H1 (cell line): ENCODE results near the gene ABHD13. TPM values are rescaled to one million over a fixed set of nuclear protein-coding genes. Genes with fewer than 3 reads are reported as not detected.

ENCODE experiments used
- CTCF ChIA-PET: fragments of 300-600 bp; sonication (Branson Sonifier 250); formaldehyde crosslinking; loops from one replicate; lab custom pipeline; 2021; ENCODE audit not compliant: partially characterized antibody; lab: Charles Lee
- POLR2A ChIA-PET: fragments of 300-600 bp; sonication (Branson Sonifier 250); formaldehyde crosslinking; loops from one replicate; lab custom pipeline; 2021; ENCODE audit warnings: inconsistent platforms; ENCODE audit not compliant: partially characterized antibody; lab: Charles Lee
- DNase-seq, 2 experiments: peaks; one replicate each; pipeline versions ENCODE4 v3.0.0 to v3.0.0-alpha.2; 2010 to 2022; ENCODE audit warnings: low spot score in 2 of 2, low read depth in 1 of 2, mixed read lengths in 1 of 2
- FAIRE-seq: peaks from 2 replicates; lab custom pipeline; 2011; peaks lifted over from hg19 to GRCh38; lab: Jason Lieb, UNC
- H2AFZ ChIP-seq: 2 replicates; pipeline ENCODE4 v1.8.1; 2012; ENCODE audit warnings: low read length, inconsistent platforms
- H2AK5ac ChIP-seq: 2 replicates; pipeline ENCODE4 v1.6.1; 2013; ENCODE audit warnings: low read depth, low read length
- H2BK120ac ChIP-seq: replicated peaks from 2 replicates; pipeline ENCODE3; 2013; ENCODE audit warnings: low read depth, low read length, inconsistent platforms
- H2BK12ac ChIP-seq: 2 replicates; pipeline ENCODE4 v1.6.1; 2013; ENCODE audit warnings: low read depth, low read length
- H2BK15ac ChIP-seq: 2 replicates; pipeline ENCODE4 v1.6.1; 2013; ENCODE audit warnings: low read length
- H2BK20ac ChIP-seq: 2 replicates; pipeline ENCODE4 v1.6.1; 2013; ENCODE audit warnings: low read length
- H2BK5ac ChIP-seq: 2 replicates; pipeline ENCODE4 v1.6.1; 2013; ENCODE audit warnings: low read depth, low read length
- H3K14ac ChIP-seq: 2 replicates; pipeline ENCODE4 v1.6.1; 2013; ENCODE audit warnings: inconsistent platforms; ENCODE audit not compliant: insufficient read length
- H3K18ac ChIP-seq: 2 replicates; pipeline ENCODE4 v1.6.1; 2013; ENCODE audit warnings: low read length; ENCODE audit errors: extremely low read depth
- H3K23ac ChIP-seq: 2 replicates; pipeline ENCODE4 v1.6.1; 2013; ENCODE audit warnings: inconsistent platforms; ENCODE audit not compliant: insufficient read length
- H3K23me2 ChIP-seq: 2 replicates; pipeline ENCODE4 v1.6.1; 2013; ENCODE audit warnings: low read depth, low read length
- H3K27ac ChIP-seq: 2 replicates; pipeline ENCODE4 v1.6.1; 2011; ENCODE audit warnings: low read depth, low read length, inconsistent platforms
- H3K27me3 ChIP-seq, 4 experiments: replicated peaks in 1 of 4; 1 replicate in 1 of 4; 2 replicates in 3 of 4; pipeline versions ENCODE4 v1.6.1 to v1.8.1; 2011 to 2013; ENCODE audit warnings: low read length in 3 of 4, mild to moderate bottlenecking in 3 of 4, inconsistent platforms in 2 of 4, mixed read lengths in 2 of 4, moderate library complexity in 1 of 4; ENCODE audit not compliant: control insufficient read depth in 3 of 4, insufficient read depth in 3 of 4; ENCODE audit errors: extremely low read depth in 1 of 4
- H3K36me3 ChIP-seq, 4 experiments: 2 replicates each; pipeline versions ENCODE4 v1.6.1 to v1.8.1; 2011 to 2013; ENCODE audit warnings: mild to moderate bottlenecking in 4 of 4, low read length in 3 of 4, moderate library complexity in 2 of 4, control low read depth in 1 of 4, inconsistent platforms in 1 of 4; ENCODE audit not compliant: insufficient read depth in 4 of 4, control insufficient read depth in 2 of 4
- H3K4ac ChIP-seq: replicated peaks from 2 replicates; pipeline ENCODE3; 2013; ENCODE audit warnings: low read length, low read depth, mixed read lengths, inconsistent platforms; ENCODE audit not compliant: insufficient read length
- H3K4me1 ChIP-seq, 4 experiments: replicated peaks in 1 of 4; 1 replicate in 1 of 4; 2 replicates in 3 of 4; pipeline versions ENCODE4 v1.6.1 to v1.8.1; 2011 to 2013; ENCODE audit warnings: low read length in 3 of 4, inconsistent platforms in 2 of 4, mixed read lengths in 1 of 4; ENCODE audit not compliant: insufficient read depth in 4 of 4, control insufficient read depth in 3 of 4
- H3K4me2 ChIP-seq, 2 experiments: 2 replicates each; pipeline versions ENCODE4 v1.6.1 to v1.8.1; 2011 to 2013; ENCODE audit warnings: low read depth in 2 of 2, low read length in 2 of 2, control low read depth in 1 of 2, inconsistent platforms in 1 of 2, mild to moderate bottlenecking in 1 of 2; ENCODE audit not compliant: insufficient read depth in 1 of 2
- H3K4me3 ChIP-seq, 4 experiments: fragments of 200-600, 300-600 bp in 1 of 4; sonication (generic), shearing (Covaris generic), sonication (Bioruptor Twin) in 1 of 4; 2 replicates each; pipeline versions ENCODE4 v1.5.1 to v1.8.1; 2011 to 2016; ENCODE audit warnings: low read length in 4 of 4, low read depth in 3 of 4, control low read depth in 2 of 4, inconsistent platforms in 2 of 4, mild to moderate bottlenecking in 2 of 4, mixed read lengths in 1 of 4, moderate library complexity in 1 of 4; ENCODE audit not compliant: insufficient read depth in 2 of 4; ENCODE audit errors: extremely low read depth in 1 of 4
- H3K56ac ChIP-seq: replicated peaks from 2 replicates; pipeline ENCODE3; 2013; ENCODE audit warnings: low read depth, mild to moderate bottlenecking, mixed read lengths, low read length, inconsistent platforms; ENCODE audit not compliant: insufficient read length
- H3K79me1 ChIP-seq: 2 replicates; pipeline ENCODE4 v1.6.1; 2013; ENCODE audit warnings: low read depth, low read length, control low read depth
- H3K79me2 ChIP-seq, 2 experiments: 2 replicates each; pipeline versions ENCODE4 v1.6.1 to v1.8.1; 2012 to 2013; ENCODE audit warnings: low read length in 2 of 2, mild to moderate bottlenecking in 2 of 2, inconsistent platforms in 1 of 2; ENCODE audit not compliant: insufficient read depth in 2 of 2, control insufficient read depth in 1 of 2
- H3K9ac ChIP-seq, 4 experiments: replicated peaks in 1 of 4; 1 replicate in 1 of 4; 2 replicates in 3 of 4; pipeline versions ENCODE4 v1.6.1 to v1.8.1; 2011 to 2013; ENCODE audit warnings: low read depth in 3 of 4, low read length in 3 of 4, control low read depth in 2 of 4, mild to moderate bottlenecking in 2 of 4, moderate library complexity in 2 of 4, inconsistent platforms in 1 of 4; ENCODE audit errors: extremely low read depth in 1 of 4
- H3K9me3 ChIP-seq, 2 experiments: 2 replicates each; pipeline versions ENCODE4 v1.6.1 to v1.8.1; 2012 to 2013; ENCODE audit warnings: mild to moderate bottlenecking in 2 of 2, moderate library complexity in 2 of 2, control low read depth in 1 of 2, inconsistent platforms in 1 of 2, low read depth in 1 of 2, low read length in 1 of 2, mixed read lengths in 1 of 2; ENCODE audit not compliant: insufficient read depth in 2 of 2
- H4K20me1 ChIP-seq, 2 experiments: replicated peaks in 1 of 2; 2 replicates each; pipeline versions ENCODE3 to v1.8.1; 2011 to 2013; ENCODE audit warnings: inconsistent platforms in 2 of 2, low read length in 2 of 2, mild to moderate bottlenecking in 1 of 2; ENCODE audit not compliant: insufficient read depth in 2 of 2, control insufficient read depth in 1 of 2
- H4K5ac ChIP-seq: 2 replicates; pipeline ENCODE4 v1.6.1; 2013; ENCODE audit warnings: low read length, low read depth, mixed read lengths, inconsistent platforms; ENCODE audit not compliant: insufficient read length
- H4K8ac ChIP-seq: 2 replicates; pipeline ENCODE4 v1.8.0; 2013; ENCODE audit warnings: mild to moderate bottlenecking, moderate library complexity, low read length, inconsistent platforms; ENCODE audit not compliant: insufficient read depth; ENCODE audit errors: extremely low read depth
- H4K91ac ChIP-seq: replicated peaks from 2 replicates; pipeline ENCODE3; 2013; ENCODE audit warnings: low read length, mixed read lengths, inconsistent platforms; ENCODE audit not compliant: insufficient read length
- BRCA1 ChIP-seq: IDR thresholded peaks from 2 replicates; pipeline ENCODE4 v1.6.1; 2012; ENCODE audit warnings: low read depth, low read length, improper control_type of control experiment
- CREB1 ChIP-seq: IDR thresholded peaks from 2 replicates; pipeline ENCODE4 v1.6.1; 2012; ENCODE audit warnings: inconsistent platforms
- EGR1 ChIP-seq: IDR thresholded peaks from 2 replicates; pipeline ENCODE4 v1.6.1; 2011; ENCODE audit warnings: low read depth, low read length, borderline replicate concordance
- NANOG ChIP-seq: IDR thresholded peaks from 2 replicates; pipeline ENCODE4 v1.6.1; 2011; ENCODE audit warnings: low read length, low read depth, mild to moderate bottlenecking, inconsistent platforms; ENCODE audit not compliant: insufficient read depth, poor library complexity, severe bottlenecking
- PHF8 ChIP-seq: fragments of 200-600 bp; sonication (generic); conservative IDR thresholded peaks from 2 replicates; pipeline ENCODE4 v1.7.1; 2012; ENCODE audit warnings: low read depth, mild to moderate bottlenecking, inconsistent platforms, low read length, moderate library complexity
- POLR2AphosphoS5 ChIP-seq: IDR thresholded peaks from 2 replicates; pipeline ENCODE4 v1.6.1; 2011; ENCODE audit warnings: low read depth, low read length
- WGBS, 2 experiments: shearing (Covaris generic) in 1 of 2; methylation state at CpG; one replicate each; pipeline versions ENCODE4 v1.1.6 to v1.1.7; 2013 to 2015; ENCODE audit warnings: low lambda C conversion rate in 2 of 2, mixed read lengths in 2 of 2, inconsistent platforms in 1 of 2, low coverage in 1 of 2, missing lambda C conversion rate in 1 of 2; ENCODE audit not compliant: insufficient replicate concordance in 2 of 2, insufficient coverage in 1 of 2, insufficient read length in 1 of 2; ENCODE audit errors: extremely low coverage in 1 of 2, missing lambda C conversion rate in 1 of 2; 5-methylcytosine and 5-hydroxymethylcytosine counted together
- polyA plus RNA-seq, 7 experiments: library from polyadenylated mRNA; depleted of rRNA in 3 of 7; stranded (reverse) in 5 of 7; unstranded in 2 of 7; fragments of >200 nt in 5 of 7; fragments of 200-250 nt in 2 of 7; gene quantifications; 1 replicate in 5 of 7; 2 replicates in 1 of 7; 4 replicates in 1 of 7; pipeline versions ENCODE4 v1.2.1 to v1.2.3, GENCODE V29; 2011 to 2013; ENCODE audit warnings: missing spikeins in 2 of 7, mixed read lengths in 2 of 7
- total RNA-seq: library from RNA; stranded (reverse); fragmentation: NEBNext Ultra II Directional; extraction: Animal tissue kit (Norgen Biotek cat#: 25700); gene quantifications from 2 replicates; pipeline ENCODE4 v1.2.1, GENCODE V29; 2021

Gene ABHD13
- total and polyA plus RNA-seq, 2 of the 8 experiments (the other 6 are each of a cell fraction or from before 2014, with no cell fraction given): 3.5 to 6.6 TPM

- Histone ChIP-seq H2BK5ac (no peak overlapping the region), H2BK20ac (no peak overlapping the region), H3K4me3 (no peak overlapping the region), H3K23me2 (0 out of 2 replicates have a peak, but pooled peaks cover 4% of the 10 kb centered on the region), H3K27me3 (no peaks in the 10 kb centered on the region), H3K14ac (no peak overlapping the region), H3K18ac (no peak overlapping the region), H3K4me2 (no peak overlapping the region), H3K36me3 (peaks cover 0 to 7% (median 0%) of the 10 kb centered on the region in 4 experiments; a peak in 2 of 8 replicates), H3K9ac (no peak overlapping the region), H3K79me1 (no peaks in the 10 kb centered on the region), H3K27ac (no peak overlapping the region), H3K4ac (no peak overlapping the region), H3K56ac (no peak overlapping the region), H2BK15ac (no peak overlapping the region), H3K4me1 (no peaks in the 10 kb centered on the region; a peak in 2 of 7 replicates), H4K5ac (no peak overlapping the region), H2AFZ (no peak overlapping the region), H2AK5ac (no peak overlapping the region), H4K20me1 (no peaks in the 10 kb centered on the region), H4K91ac (no peak overlapping the region)
- ChIA-PET POLR2A (no interaction called here), CTCF (interaction anchor here (1.1 kb wide), 1 partner anchor 548 kb away, joined by 3 read pairs; no protein-coding TSS in a partner anchor)
- FAIRE-seq: no peak
- 96% methylated on average over 4 of the region's 4 CpGs; no CpG with 5 or more reads in 1 of the 2 experiments for WGBS, 2 experiments
- DNase-seq: no peak
- TF ChIP-seq BRCA1 (no peak), POLR2AphosphoS5 (no peak), NANOG (no peak), EGR1 (no peak), CREB1 (no peak), PHF8 (no peak)
- TF ChIP-seq, all 59 proteins: peak for 0
- H2BK12ac ChIP-seq: no peak overlapping the region
- H4K8ac ChIP-seq: no peak overlapping the region
- no peaks in the 10 kb centered on the region for H3K79me2 ChIP-seq
- no peaks in the 10 kb centered on the region for H3K9me3 ChIP-seq
- H2BK120ac ChIP-seq: no peak overlapping the region
- H3K23ac ChIP-seq: no peak overlapping the region
Measured at GRCh38 chr13:108212886-108213285, 5.3 kb upstream of the ABHD13 start.
